ENCODE data around the gene ZC3H7B.

GRCh38 chr22:41339823-41340222, 38.5 kb downstream of the ZC3H7B start:
- TF ChIP-seq, protein P1, sequence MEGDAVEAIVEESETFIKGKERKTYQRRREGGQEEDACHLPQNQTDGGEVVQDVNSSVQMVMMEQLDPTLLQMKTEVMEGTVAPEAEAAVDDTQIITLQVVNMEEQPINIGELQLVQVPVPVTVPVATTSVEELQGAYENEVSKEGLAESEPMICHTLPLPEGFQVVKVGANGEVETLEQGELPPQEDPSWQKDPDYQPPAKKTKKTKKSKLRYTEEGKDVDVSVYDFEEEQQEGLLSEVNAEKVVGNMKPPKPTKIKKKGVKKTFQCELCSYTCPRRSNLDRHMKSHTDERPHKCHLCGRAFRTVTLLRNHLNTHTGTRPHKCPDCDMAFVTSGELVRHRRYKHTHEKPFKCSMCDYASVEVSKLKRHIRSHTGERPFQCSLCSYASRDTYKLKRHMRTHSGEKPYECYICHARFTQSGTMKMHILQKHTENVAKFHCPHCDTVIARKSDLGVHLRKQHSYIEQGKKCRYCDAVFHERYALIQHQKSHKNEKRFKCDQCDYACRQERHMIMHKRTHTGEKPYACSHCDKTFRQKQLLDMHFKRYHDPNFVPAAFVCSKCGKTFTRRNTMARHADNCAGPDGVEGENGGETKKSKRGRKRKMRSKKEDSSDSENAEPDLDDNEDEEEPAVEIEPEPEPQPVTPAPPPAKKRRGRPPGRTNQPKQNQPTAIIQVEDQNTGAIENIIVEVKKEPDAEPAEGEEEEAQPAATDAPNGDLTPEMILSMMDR (IDR thresholded peaks at IDR 0.05; ENCODE audit: low read depth, low read length, poor library complexity, severe bottlenecking), result no peak
- no peak for TF ChIP-seq EZH2phosphoT487 (IDR thresholded peaks at IDR 0.05; ENCODE audit: borderline replicate concordance, low read length)

All from DOHH2 (cell line).